Neural cell (in vitro differentiated cells): ENCODE measurements around the gene NOS1AP. TPM values are rescaled to one million over a fixed set of nuclear protein-coding genes. Genes with fewer than 3 reads are reported as not detected.

Experiments used
- H2AFZ ChIP-seq: fragments of 200-600, 300-800 bp; sonication (generic), shearing (Covaris generic); 2 replicates; pipeline ENCODE4 v1.6.0; 2014; ENCODE audit warnings: low read depth, mild to moderate bottlenecking, antibody characterized with exemption, low read length, moderate library complexity
- H3F3A ChIP-seq: fragments of 200-600 bp; shearing (Covaris generic); 2 replicates; pipeline ENCODE4 v1.6.1; 2016; ENCODE audit warnings: mild to moderate bottlenecking, moderate library complexity, mixed read lengths, antibody characterized with exemption, low read length; ENCODE audit not compliant: insufficient read depth, poor library complexity, severe bottlenecking
- H3K27ac ChIP-seq: fragments of 200-600, 300-800 bp; sonication (generic), shearing (Covaris generic); 2 replicates; pipeline ENCODE4 v1.5.1; 2014; ENCODE audit warnings: mild to moderate bottlenecking, low read length, moderate library complexity
- H3K27me3 ChIP-seq: fragments of 300-800, 200-600 bp; sonication (generic), shearing (Covaris generic); 2 replicates; pipeline ENCODE4 v1.6.0; 2014; ENCODE audit warnings: mild to moderate bottlenecking, low read depth, low read length, moderate library complexity; ENCODE audit not compliant: insufficient read depth
- H3K36me3 ChIP-seq: fragments of 300-800, 200-600 bp; sonication (generic), shearing (Covaris generic); 2 replicates; pipeline ENCODE4 v1.5.1; 2014; ENCODE audit warnings: mild to moderate bottlenecking, antibody characterized with exemption, low read length, moderate library complexity; ENCODE audit not compliant: insufficient read depth
- H3K4me2 ChIP-seq: fragments of 300-800, 200-600 bp; sonication (generic), shearing (Covaris generic); 2 replicates; pipeline ENCODE4 v1.6.0; 2014; ENCODE audit warnings: mild to moderate bottlenecking, low read length
- H3K4me3 ChIP-seq: fragments of 300-800, 200-600 bp; sonication (generic), shearing (Covaris generic); 2 replicates; pipeline ENCODE4 v1.5.1; 2014; ENCODE audit warnings: mild to moderate bottlenecking, low read length, moderate library complexity
- H3K79me2 ChIP-seq: fragments of 200-600 bp; shearing (Covaris generic); replicated peaks from 2 replicates; pipeline ENCODE4 v1.6.0; 2014; ENCODE audit warnings: mild to moderate bottlenecking, low read length, moderate library complexity; ENCODE audit not compliant: insufficient read depth
- H3K9ac ChIP-seq: fragments of 300-800, 200-600 bp; sonication (generic), shearing (Covaris generic); 2 replicates; pipeline ENCODE4 v1.6.1; 2016; ENCODE audit warnings: mild to moderate bottlenecking, low read length, mixed read lengths
- H3K9me2 ChIP-seq: fragments of 200-600 bp; shearing (Covaris generic); 2 replicates; pipeline ENCODE4 v1.6.1; 2016; ENCODE audit warnings: mild to moderate bottlenecking, low read length, mixed read lengths; ENCODE audit not compliant: insufficient read depth
- H3K9me3 ChIP-seq: fragments of 200-600, 300-800 bp; sonication (generic), shearing (Covaris generic); 2 replicates; pipeline ENCODE4 v1.6.1; 2016; ENCODE audit warnings: mild to moderate bottlenecking, mixed run types, low read length, moderate library complexity, mixed read lengths
- H4K20me1 ChIP-seq: fragments of 200-600 bp; shearing (Covaris generic); 2 replicates; pipeline ENCODE4 v1.6.1; 2016; ENCODE audit warnings: mild to moderate bottlenecking, mixed run types; ENCODE audit not compliant: insufficient read depth
- EP300 ChIP-seq: fragments of 450-650 bp; conservative IDR thresholded peaks from 2 replicates; pipeline ENCODE4 v1.6.1; 2014; ENCODE audit warnings: antibody characterized with exemption, mild to moderate bottlenecking, moderate library complexity; ENCODE audit not compliant: poor library complexity, severe bottlenecking
- EZH2 ChIP-seq: fragments of 200-600, 300-800 bp; shearing (Covaris generic), sonication (generic); IDR thresholded peaks from 2 replicates; pipeline ENCODE4 v1.6.1; 2014; ENCODE audit warnings: antibody characterized with exemption, low read length, borderline replicate concordance, mild to moderate bottlenecking; ENCODE audit not compliant: insufficient read depth, poor library complexity, severe bottlenecking
- MXI1 ChIP-seq: fragments of 450-650 bp; conservative IDR thresholded peaks from 2 replicates; pipeline ENCODE4 v1.6.1; 2014; ENCODE audit warnings: antibody characterized with exemption, mild to moderate bottlenecking; ENCODE audit not compliant: poor library complexity, severe bottlenecking
- POLR2AphosphoS5 ChIP-seq: IDR thresholded peaks from 2 replicates; pipeline ENCODE4 v1.6.1; 2012
- RAD21 ChIP-seq: fragments of 450-650 bp; conservative IDR thresholded peaks from 2 replicates; pipeline ENCODE4 v1.6.1; 2014; ENCODE audit warnings: antibody characterized with exemption, mild to moderate bottlenecking, moderate library complexity
- SMC3 ChIP-seq: fragments of 450-650 bp; conservative IDR thresholded peaks from 2 replicates; pipeline ENCODE4 v1.6.1; 2014; ENCODE audit warnings: antibody characterized with exemption, mild to moderate bottlenecking, moderate library complexity; ENCODE audit not compliant: poor library complexity
- TAF1 ChIP-seq: IDR thresholded peaks from 2 replicates; pipeline ENCODE4 v1.6.1; 2012; ENCODE audit warnings: low read depth
- polyA plus RNA-seq: library from polyadenylated mRNA; depleted of rRNA; stranded (reverse); fragments of >200 nt; gene quantifications from 2 replicates; pipeline ENCODE4 v1.2.3, GENCODE V29; 2014
- TF ChIP-seq, protein P1 (sequence below): fragments of 450-650 bp; IDR thresholded peaks from 2 replicates; pipeline ENCODE4 v1.5.1; 2014; ENCODE audit warnings: antibody characterized with exemption, mild to moderate bottlenecking, moderate library complexity; ENCODE audit not compliant: poor library complexity, severe bottlenecking
- TF ChIP-seq, protein P2 (sequence below): IDR thresholded peaks from 2 replicates; pipeline ENCODE4 v1.6.1; 2012; ENCODE audit warnings: borderline replicate concordance

NOS1AP gene
- polyA plus RNA-seq, 1 donor from 2014 or later: 5.3 TPM

DNA sequence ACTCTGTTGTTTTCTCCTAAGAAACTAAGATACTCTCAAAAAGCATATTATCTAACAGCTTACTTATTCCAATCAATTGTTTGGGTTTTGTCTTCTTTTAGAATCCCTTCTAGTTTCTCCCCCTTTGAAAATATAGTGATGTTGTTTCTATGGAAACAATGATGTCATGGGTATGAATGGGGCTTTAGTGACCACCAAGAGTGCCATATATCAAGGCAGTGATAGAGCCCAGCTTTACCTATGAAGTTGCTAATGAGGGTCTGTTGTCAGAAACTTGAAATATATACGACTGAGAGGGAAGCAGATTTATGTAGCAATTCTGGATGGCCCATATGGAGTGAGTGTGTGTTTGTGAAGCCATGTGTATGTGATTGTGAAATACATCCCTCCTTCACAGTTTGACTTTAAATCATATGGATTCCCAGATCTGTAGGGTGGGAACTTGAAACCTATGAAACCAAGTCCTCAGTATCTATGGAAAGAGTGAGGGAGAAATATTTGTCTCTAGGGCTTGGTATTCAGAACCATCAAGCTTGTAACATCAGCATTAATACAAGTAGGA lies 190.5 kb downstream of the NOS1AP start:
- Histone ChIP-seq H4K20me1 (no peaks in the 10 kb centered on the region), H3K9me2 (no peaks in the 10 kb centered on the region), H3F3A (no peaks in the 10 kb centered on the region), H3K27ac (no peak overlapping the region), H3K27me3 (no peaks in the 10 kb centered on the region), H3K36me3 (no peaks in the 10 kb centered on the region), H3K4me3 (no peak overlapping the region), H3K4me2 (peak overlapping the region; percentile 13), H2AFZ (no peak overlapping the region), H3K79me2 (peaks cover 5% of the 10 kb centered on the region), H3K9me3 (no peaks in the 10 kb centered on the region), H3K9ac (no peak overlapping the region)
- TF ChIP-seq TAF1: no peak
- no peak for TF ChIP-seq MXI1
- TF ChIP-seq EP300: no peak
- TF ChIP-seq, protein P1, sequence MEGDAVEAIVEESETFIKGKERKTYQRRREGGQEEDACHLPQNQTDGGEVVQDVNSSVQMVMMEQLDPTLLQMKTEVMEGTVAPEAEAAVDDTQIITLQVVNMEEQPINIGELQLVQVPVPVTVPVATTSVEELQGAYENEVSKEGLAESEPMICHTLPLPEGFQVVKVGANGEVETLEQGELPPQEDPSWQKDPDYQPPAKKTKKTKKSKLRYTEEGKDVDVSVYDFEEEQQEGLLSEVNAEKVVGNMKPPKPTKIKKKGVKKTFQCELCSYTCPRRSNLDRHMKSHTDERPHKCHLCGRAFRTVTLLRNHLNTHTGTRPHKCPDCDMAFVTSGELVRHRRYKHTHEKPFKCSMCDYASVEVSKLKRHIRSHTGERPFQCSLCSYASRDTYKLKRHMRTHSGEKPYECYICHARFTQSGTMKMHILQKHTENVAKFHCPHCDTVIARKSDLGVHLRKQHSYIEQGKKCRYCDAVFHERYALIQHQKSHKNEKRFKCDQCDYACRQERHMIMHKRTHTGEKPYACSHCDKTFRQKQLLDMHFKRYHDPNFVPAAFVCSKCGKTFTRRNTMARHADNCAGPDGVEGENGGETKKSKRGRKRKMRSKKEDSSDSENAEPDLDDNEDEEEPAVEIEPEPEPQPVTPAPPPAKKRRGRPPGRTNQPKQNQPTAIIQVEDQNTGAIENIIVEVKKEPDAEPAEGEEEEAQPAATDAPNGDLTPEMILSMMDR: no peak
- no peak for TF ChIP-seq SMC3
- TF ChIP-seq RAD21: no peak
- TF ChIP-seq EZH2: no peak
- no peak for TF ChIP-seq POLR2AphosphoS5
- TF ChIP-seq, protein P2, sequence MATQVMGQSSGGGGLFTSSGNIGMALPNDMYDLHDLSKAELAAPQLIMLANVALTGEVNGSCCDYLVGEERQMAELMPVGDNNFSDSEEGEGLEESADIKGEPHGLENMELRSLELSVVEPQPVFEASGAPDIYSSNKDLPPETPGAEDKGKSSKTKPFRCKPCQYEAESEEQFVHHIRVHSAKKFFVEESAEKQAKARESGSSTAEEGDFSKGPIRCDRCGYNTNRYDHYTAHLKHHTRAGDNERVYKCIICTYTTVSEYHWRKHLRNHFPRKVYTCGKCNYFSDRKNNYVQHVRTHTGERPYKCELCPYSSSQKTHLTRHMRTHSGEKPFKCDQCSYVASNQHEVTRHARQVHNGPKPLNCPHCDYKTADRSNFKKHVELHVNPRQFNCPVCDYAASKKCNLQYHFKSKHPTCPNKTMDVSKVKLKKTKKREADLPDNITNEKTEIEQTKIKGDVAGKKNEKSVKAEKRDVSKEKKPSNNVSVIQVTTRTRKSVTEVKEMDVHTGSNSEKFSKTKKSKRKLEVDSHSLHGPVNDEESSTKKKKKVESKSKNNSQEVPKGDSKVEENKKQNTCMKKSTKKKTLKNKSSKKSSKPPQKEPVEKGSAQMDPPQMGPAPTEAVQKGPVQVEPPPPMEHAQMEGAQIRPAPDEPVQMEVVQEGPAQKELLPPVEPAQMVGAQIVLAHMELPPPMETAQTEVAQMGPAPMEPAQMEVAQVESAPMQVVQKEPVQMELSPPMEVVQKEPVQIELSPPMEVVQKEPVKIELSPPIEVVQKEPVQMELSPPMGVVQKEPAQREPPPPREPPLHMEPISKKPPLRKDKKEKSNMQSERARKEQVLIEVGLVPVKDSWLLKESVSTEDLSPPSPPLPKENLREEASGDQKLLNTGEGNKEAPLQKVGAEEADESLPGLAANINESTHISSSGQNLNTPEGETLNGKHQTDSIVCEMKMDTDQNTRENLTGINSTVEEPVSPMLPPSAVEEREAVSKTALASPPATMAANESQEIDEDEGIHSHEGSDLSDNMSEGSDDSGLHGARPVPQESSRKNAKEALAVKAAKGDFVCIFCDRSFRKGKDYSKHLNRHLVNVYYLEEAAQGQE: no peak

- H2AFZ ChIP-seq: no peak overlapping the region
- TF ChIP-seq, protein P2: no peak
- TF ChIP-seq SMC3: no peak
- no peak for TF ChIP-seq MXI1
- TF ChIP-seq, protein P1: no peak
- no peak for TF ChIP-seq EZH2
- no peak for TF ChIP-seq RAD21
- no peak for TF ChIP-seq TAF1
- no peak for TF ChIP-seq POLR2AphosphoS5
- no peak overlapping the region for H3K9ac ChIP-seq
- no peaks in the 10 kb centered on the region for H3F3A ChIP-seq
- H3K36me3 ChIP-seq: no peaks in the 10 kb centered on the region
- H3K4me3 ChIP-seq: no peak overlapping the region
- H3K9me3 ChIP-seq: no peaks in the 10 kb centered on the region
- no peaks in the 10 kb centered on the region for H4K20me1 ChIP-seq
- H3K79me2 ChIP-seq: peaks cover 11% of the 10 kb centered on the region
- no peak overlapping the region for H3K27ac ChIP-seq
- no peaks in the 10 kb centered on the region for H3K27me3 ChIP-seq
- no peaks in the 10 kb centered on the region for H3K9me2 ChIP-seq
- no peak overlapping the region for H3K4me2 ChIP-seq
Measured at GRCh38 chr1:162264108-162264507, 194.6 kb downstream of the NOS1AP start.
